Measurements from ENCODE around the gene KCNQ4. TPM values are rescaled to one million over a fixed set of nuclear protein-coding genes. Genes with fewer than 3 reads are reported as not detected.

Gene KCNQ4
- total and polyA plus RNA-seq, 5 donors from 2014 or later: 0.10 to 0.44 (median 0.19) TPM; not detected in 1

DNA sequence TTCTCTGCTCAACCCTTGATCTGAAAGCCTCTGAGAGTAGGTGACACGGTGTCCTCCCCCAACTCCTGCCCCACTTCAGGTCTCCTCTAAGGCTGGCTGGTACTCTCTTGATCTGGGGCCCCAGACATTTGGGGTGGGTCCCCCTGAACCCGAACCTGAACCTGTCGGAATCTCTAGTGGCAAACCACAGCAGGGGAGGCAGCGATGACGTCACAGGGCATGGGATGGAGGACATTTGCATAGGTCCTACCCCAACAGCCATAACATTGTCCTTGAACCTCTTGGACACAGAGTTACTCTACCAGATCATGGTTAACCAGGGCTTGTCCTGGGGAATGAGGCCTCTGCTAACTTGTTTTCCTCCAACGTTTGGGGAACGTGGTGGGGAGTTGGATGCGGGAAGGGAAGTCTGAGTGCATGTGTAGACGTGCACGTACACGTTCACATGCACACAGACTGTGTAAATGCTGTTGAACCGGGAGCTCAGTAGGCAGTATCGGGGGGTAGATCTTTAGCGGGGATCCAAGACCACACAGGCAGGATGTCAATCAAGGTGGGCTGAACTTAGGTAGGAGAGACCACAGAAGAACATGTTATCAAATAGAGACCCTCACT, 46.2 kb downstream of the KCNQ4 start:
- H3K36me3 Mint-ChIP-seq: peaks cover 3% of the 10 kb centered on the region
- no peak overlapping the region for H3K27ac Mint-ChIP-seq
- no peak for DNase-seq
- Histone ChIP-seq H3K9me3 (ENCODE audit: control insufficient read depth in 2 of 2, low read length in 2 of 2) (no peaks in the 10 kb centered on the region), H3K27me3 (ENCODE audit: control insufficient read depth, insufficient read depth, low read length) (no peaks in the 10 kb centered on the region), H3K4me1 (ENCODE audit: control insufficient read depth, insufficient read depth, low read length, poor library complexity, severe bottlenecking) (no peaks in the 10 kb centered on the region), H3K36me3 (ENCODE audit: control insufficient read depth, insufficient read depth, low read length) (no peaks in the 10 kb centered on the region), H3K4me3 (ENCODE audit: low read depth, low read length) (no peak overlapping the region), H3K27ac (ENCODE audit: insufficient read depth, low read length, poor library complexity, severe bottlenecking) (no peak overlapping the region)
- no peaks in the 10 kb centered on the region for H3K27me3 Mint-ChIP-seq
- peaks cover 0 to 1% (median 0%) of the 10 kb centered on the region in 7 donors for H3K9me3 Mint-ChIP-seq
- no peak overlapping the region for H3K4me3 Mint-ChIP-seq
- no peak for ATAC-seq (ENCODE audit: low read depth in 2 of 2)
- peaks cover 0 to 16% (median 6%) of the 10 kb centered on the region in 4 donors for H3K4me1 Mint-ChIP-seq

DNA sequence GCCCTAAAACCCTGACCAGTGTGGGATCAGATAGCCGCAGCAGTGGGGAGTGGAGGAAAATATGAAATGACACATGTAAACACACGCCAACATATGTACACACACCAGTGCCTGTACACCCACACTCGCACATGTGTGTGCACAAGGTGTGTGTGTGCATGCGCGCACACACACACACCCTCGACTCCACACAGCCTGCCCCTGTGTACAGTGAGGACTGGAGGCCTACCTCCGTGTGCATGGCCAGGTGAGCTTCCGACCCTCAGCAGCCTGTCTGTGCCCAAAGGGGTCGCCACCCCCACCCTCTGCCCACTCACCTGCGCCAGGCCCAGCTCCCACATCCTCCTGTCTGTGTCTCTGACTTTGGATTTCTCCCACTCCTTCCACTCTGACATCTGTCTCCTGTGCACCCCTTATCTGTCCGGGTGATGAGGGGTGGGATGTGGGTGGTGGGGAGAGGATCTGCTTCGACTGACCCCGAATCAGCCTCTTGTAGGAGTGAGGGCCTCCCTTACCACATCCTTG, 46.9 kb downstream of the KCNQ4 start:
- H3K4me1 ChIP-seq (ENCODE audit: control insufficient read depth, insufficient read depth, low read length, poor library complexity, severe bottlenecking): no peaks in the 10 kb centered on the region
- H3K9me3 ChIP-seq (ENCODE audit: control insufficient read depth in 2 of 2, low read length in 2 of 2): no peaks in the 10 kb centered on the region
- Mint-ChIP-seq H3K27ac (no peak overlapping the region), H3K4me3 (no peak overlapping the region), H3K36me3 (peaks cover 3% of the 10 kb centered on the region), H3K9me3 (peaks cover 0 to 1% (median 0%) of the 10 kb centered on the region in 7 donors), H3K4me1 (peaks cover 0 to 9% (median 2%) of the 10 kb centered on the region in 4 donors), H3K27me3 (no peaks in the 10 kb centered on the region)
- ATAC-seq (ENCODE audit: low read depth in 2 of 2): no peak
- no peak overlapping the region for H3K4me3 ChIP-seq (ENCODE audit: low read depth, low read length)
- no peak for DNase-seq
- H3K27ac ChIP-seq (ENCODE audit: insufficient read depth, low read length, poor library complexity, severe bottlenecking): no peak overlapping the region
- no peaks in the 10 kb centered on the region for H3K27me3 ChIP-seq (ENCODE audit: control insufficient read depth, insufficient read depth, low read length)
- no peaks in the 10 kb centered on the region for H3K36me3 ChIP-seq (ENCODE audit: control insufficient read depth, insufficient read depth, low read length)

DNA sequence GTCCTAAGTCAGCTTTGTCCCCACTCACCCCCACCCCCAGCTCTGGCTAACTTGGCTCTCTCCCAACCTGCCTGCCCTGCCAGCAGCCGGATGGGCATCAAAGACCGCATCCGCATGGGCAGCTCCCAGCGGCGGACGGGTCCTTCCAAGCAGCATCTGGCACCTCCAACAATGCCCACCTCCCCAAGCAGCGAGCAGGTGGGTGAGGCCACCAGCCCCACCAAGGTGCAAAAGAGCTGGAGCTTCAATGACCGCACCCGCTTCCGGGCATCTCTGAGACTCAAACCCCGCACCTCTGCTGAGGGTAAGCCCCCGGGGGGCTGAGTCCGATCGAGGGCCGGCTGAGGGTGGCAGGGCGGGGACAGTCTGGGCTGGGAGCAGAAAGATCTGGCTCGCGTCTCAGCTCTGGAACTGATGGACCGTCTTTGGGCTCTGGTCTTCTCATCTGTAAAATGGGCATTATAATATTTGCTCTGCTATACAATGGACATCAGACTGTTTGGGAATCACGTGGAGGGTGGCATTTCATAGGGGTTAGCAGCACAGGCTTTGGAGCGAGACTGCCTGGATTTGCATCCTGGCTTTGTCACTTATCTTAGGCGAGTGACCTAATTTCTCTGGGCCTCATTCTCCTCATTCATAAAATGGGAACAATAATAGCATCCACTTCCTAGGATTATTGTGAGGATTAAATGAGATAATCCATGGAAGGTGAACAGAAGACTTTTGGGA, 47.6 kb downstream of the KCNQ4 start:
- Histone ChIP-seq H3K9me3 (ENCODE audit: control insufficient read depth in 2 of 2, low read length in 2 of 2) (no peaks in the 10 kb centered on the region), H3K27ac (ENCODE audit: insufficient read depth, low read length, poor library complexity, severe bottlenecking) (no peak overlapping the region), H3K4me1 (ENCODE audit: control insufficient read depth, insufficient read depth, low read length, poor library complexity, severe bottlenecking) (no peaks in the 10 kb centered on the region), H3K4me3 (ENCODE audit: low read depth, low read length) (no peak overlapping the region), H3K27me3 (ENCODE audit: control insufficient read depth, insufficient read depth, low read length) (no peaks in the 10 kb centered on the region), H3K36me3 (ENCODE audit: control insufficient read depth, insufficient read depth, low read length) (no peaks in the 10 kb centered on the region)
- Mint-ChIP-seq H3K27ac (no peak overlapping the region), H3K9me3 (peaks cover 0 to 1% (median 0%) of the 10 kb centered on the region in 7 donors), H3K36me3 (peaks cover 3% of the 10 kb centered on the region), H3K4me1 (peaks cover 0 to 3% (median under 1%) of the 10 kb centered on the region in 4 donors), H3K4me3 (no peak overlapping the region), H3K27me3 (no peaks in the 10 kb centered on the region)
- DNase-seq (no peak), ATAC-seq (ENCODE audit: low read depth in 2 of 2) (no peak)

DNA sequence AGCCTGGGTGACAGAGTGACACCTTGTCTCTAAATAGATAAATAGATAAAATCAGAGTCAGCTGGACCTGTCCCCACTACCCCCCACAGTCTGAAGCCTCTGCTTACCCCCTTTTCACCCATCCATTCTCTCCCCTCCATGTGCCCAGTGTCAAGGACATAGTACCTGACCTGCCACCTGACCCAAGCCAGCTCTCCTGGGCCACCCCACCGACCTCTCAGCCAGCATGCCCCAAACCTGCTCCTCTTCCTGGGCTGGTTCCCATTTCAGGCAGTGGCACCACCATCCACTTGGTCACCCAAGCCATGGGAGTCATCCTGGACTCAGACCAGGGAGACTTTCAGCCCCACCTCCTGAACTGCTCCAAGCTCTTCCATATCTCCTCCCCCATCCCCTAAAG, 50.4 kb downstream of the KCNQ4 start:
- Mint-ChIP-seq H3K27ac (no peak overlapping the region), H3K4me3 (no peak overlapping the region), H3K36me3 (peaks cover 3% of the 10 kb centered on the region), H3K9me3 (peaks cover 0 to 1% (median 0%) of the 10 kb centered on the region in 7 donors), H3K27me3 (no peaks in the 10 kb centered on the region), H3K4me1 (no peaks in the 10 kb centered on the region)
- H3K27ac ChIP-seq (ENCODE audit: insufficient read depth, low read length, poor library complexity, severe bottlenecking): no peak overlapping the region
- no peaks in the 10 kb centered on the region for H3K9me3 ChIP-seq (ENCODE audit: control insufficient read depth in 2 of 2, low read length in 2 of 2)
- H3K36me3 ChIP-seq (ENCODE audit: control insufficient read depth, insufficient read depth, low read length): no peaks in the 10 kb centered on the region
- no peaks in the 10 kb centered on the region for H3K4me1 ChIP-seq (ENCODE audit: control insufficient read depth, insufficient read depth, low read length, poor library complexity, severe bottlenecking)
- DNase-seq: no peak
- ATAC-seq (ENCODE audit: low read depth in 2 of 2): no peak
- H3K27me3 ChIP-seq (ENCODE audit: control insufficient read depth, insufficient read depth, low read length): no peaks in the 10 kb centered on the region
- H3K4me3 ChIP-seq (ENCODE audit: low read depth, low read length): no peak overlapping the region

DNA sequence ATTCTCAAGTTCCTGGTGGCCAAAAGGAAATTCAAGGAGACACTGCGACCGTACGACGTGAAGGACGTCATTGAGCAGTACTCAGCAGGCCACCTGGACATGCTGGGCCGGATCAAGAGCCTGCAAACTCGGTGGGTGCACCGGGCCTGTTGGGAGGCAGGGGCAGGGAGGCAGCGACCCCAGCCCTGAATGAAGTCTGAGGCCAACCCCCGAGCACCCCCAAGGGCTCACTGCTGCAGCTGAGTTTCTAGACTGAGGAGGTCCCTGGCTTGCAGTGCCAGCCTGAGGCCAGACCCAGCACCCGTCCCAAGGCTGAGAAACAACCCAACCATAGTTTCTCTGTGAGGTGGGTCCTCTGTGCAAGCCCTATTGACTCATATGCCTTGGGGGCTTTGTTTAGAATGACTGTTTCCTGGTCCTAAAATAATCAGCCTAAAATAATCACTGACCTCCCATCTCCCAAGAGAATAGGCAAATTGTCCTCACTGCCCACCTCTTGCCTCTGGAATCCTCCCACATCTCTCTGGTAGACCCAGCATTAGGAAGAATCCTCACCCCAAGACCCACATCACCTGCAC, 51.5 kb downstream of the KCNQ4 start:
- Histone ChIP-seq H3K27ac (ENCODE audit: insufficient read depth, low read length, poor library complexity, severe bottlenecking) (no peak overlapping the region), H3K27me3 (ENCODE audit: control insufficient read depth, insufficient read depth, low read length) (no peaks in the 10 kb centered on the region), H3K9me3 (ENCODE audit: control insufficient read depth in 2 of 2, low read length in 2 of 2) (no peaks in the 10 kb centered on the region), H3K4me3 (ENCODE audit: low read depth, low read length) (no peak overlapping the region), H3K4me1 (ENCODE audit: control insufficient read depth, insufficient read depth, low read length, poor library complexity, severe bottlenecking) (no peaks in the 10 kb centered on the region), H3K36me3 (ENCODE audit: control insufficient read depth, insufficient read depth, low read length) (no peaks in the 10 kb centered on the region)
- peaks cover 0 to 1% (median 0%) of the 10 kb centered on the region in 7 donors for H3K9me3 Mint-ChIP-seq
- DNase-seq (no peak), ATAC-seq (ENCODE audit: low read depth in 2 of 2) (no peak)
- no peak overlapping the region for H3K27ac Mint-ChIP-seq
- no peak overlapping the region for H3K4me3 Mint-ChIP-seq
- no peaks in the 10 kb centered on the region for H3K4me1 Mint-ChIP-seq
- H3K36me3 Mint-ChIP-seq: peaks cover 3% of the 10 kb centered on the region
- H3K27me3 Mint-ChIP-seq: no peaks in the 10 kb centered on the region

DNA sequence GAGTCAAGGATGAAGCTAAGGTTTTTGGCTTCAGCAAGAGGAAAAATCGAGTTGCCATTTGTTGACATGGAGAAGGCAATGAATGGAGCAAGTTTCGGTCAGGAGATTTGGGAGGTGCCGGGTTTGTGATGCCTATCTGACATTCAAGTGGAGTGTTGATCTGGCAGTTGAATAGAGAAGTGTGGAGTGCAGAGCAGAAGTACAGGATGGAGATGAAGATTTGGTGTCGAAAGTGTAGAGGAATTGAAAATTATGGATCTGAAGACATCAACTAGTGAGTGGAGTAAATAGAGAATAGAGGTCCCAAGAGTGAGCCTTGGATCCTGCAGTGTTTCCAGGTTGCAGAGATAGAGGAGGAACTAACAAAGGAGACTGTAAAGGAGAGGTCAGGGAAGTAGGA, 52.7 kb downstream of the KCNQ4 start:
- no peak overlapping the region for H3K27ac Mint-ChIP-seq
- peaks cover 0 to 1% (median 0%) of the 10 kb centered on the region in 7 donors for H3K9me3 Mint-ChIP-seq
- ATAC-seq (ENCODE audit: low read depth in 2 of 2) (no peak), DNase-seq (no peak)
- H3K27me3 ChIP-seq (ENCODE audit: control insufficient read depth, insufficient read depth, low read length): no peaks in the 10 kb centered on the region
- H3K4me1 ChIP-seq (ENCODE audit: control insufficient read depth, insufficient read depth, low read length, poor library complexity, severe bottlenecking): no peaks in the 10 kb centered on the region
- H3K27ac ChIP-seq (ENCODE audit: insufficient read depth, low read length, poor library complexity, severe bottlenecking): no peak overlapping the region
- no peaks in the 10 kb centered on the region for H3K9me3 ChIP-seq (ENCODE audit: control insufficient read depth in 2 of 2, low read length in 2 of 2)
- H3K36me3 ChIP-seq (ENCODE audit: control insufficient read depth, insufficient read depth, low read length): no peaks in the 10 kb centered on the region
- no peak overlapping the region for H3K4me3 Mint-ChIP-seq
- H3K36me3 Mint-ChIP-seq: peaks cover 3% of the 10 kb centered on the region
- H3K4me3 ChIP-seq (ENCODE audit: low read depth, low read length): no peak overlapping the region
- no peaks in the 10 kb centered on the region for H3K27me3 Mint-ChIP-seq
- peaks cover 0 to 9% (median 1%) of the 10 kb centered on the region in 4 donors for H3K4me1 Mint-ChIP-seq

DNA sequence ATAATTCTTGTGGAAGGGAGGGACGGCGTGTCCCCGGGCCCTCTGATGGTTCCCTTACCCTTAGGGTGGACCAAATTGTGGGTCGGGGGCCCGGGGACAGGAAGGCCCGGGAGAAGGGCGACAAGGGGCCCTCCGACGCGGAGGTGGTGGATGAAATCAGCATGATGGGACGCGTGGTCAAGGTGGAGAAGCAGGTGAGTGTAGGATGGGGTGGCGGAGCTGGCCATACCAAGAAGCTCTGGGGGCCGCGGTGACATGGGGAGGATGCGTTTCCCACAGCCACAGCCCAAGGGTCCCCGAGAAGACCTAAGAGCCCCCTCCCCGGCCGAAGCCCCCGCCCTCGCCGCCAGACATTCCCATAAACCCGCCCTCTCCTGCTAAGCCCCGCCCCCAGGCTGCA, 54.0 kb downstream of the KCNQ4 start:
- peaks cover 0 to 3% (median 0%) of the 10 kb centered on the region in 7 donors for H3K9me3 Mint-ChIP-seq
- peaks cover 3% of the 10 kb centered on the region for H3K36me3 Mint-ChIP-seq
- no peaks in the 10 kb centered on the region for H3K4me1 ChIP-seq (ENCODE audit: control insufficient read depth, insufficient read depth, low read length, poor library complexity, severe bottlenecking)
- H3K4me3 ChIP-seq (ENCODE audit: low read depth, low read length): no peak overlapping the region
- H3K27ac ChIP-seq (ENCODE audit: insufficient read depth, low read length, poor library complexity, severe bottlenecking): no peak overlapping the region
- no peak overlapping the region for H3K27ac Mint-ChIP-seq
- no peaks in the 10 kb centered on the region for H3K27me3 Mint-ChIP-seq
- DNase-seq: no peak
- H3K4me1 Mint-ChIP-seq: peaks cover 0 to 9% (median 1%) of the 10 kb centered on the region in 4 donors
- no peak overlapping the region for H3K4me3 Mint-ChIP-seq
- H3K9me3 ChIP-seq (ENCODE audit: control insufficient read depth in 2 of 2, low read length in 2 of 2): no peaks in the 10 kb centered on the region
- H3K27me3 ChIP-seq (ENCODE audit: control insufficient read depth, insufficient read depth, low read length): no peaks in the 10 kb centered on the region
- ATAC-seq (ENCODE audit: low read depth in 2 of 2): no peak
- H3K36me3 ChIP-seq (ENCODE audit: control insufficient read depth, insufficient read depth, low read length): no peaks in the 10 kb centered on the region

Data from CD4-positive, CD25-positive, alpha-beta regulatory T cell (primary cell).